MM.1S (cell line): ENCODE data around the gene CLEC3B.

Source experiments
- DNase-seq: peaks from one replicate; pipeline ENCODE4 v3.0.0-alpha.2; 2015
- H2AFZ ChIP-seq: fragments of 300-600 bp; sonication (generic); 2 replicates; pipeline ENCODE4 v1.6.0; 2016; ENCODE audit warnings: antibody characterized with exemption, low read length
- H3F3A ChIP-seq: fragments of 300-600 bp; sonication (generic); 2 replicates; pipeline ENCODE4 v1.6.1; 2016; ENCODE audit warnings: mild to moderate bottlenecking, antibody characterized with exemption, low read length, moderate library complexity, mixed read lengths; ENCODE audit not compliant: insufficient read depth
- H3K27ac ChIP-seq: fragments of 300-600 bp; sonication (generic); 2 replicates; pipeline ENCODE4 v1.5.1; 2016; ENCODE audit warnings: mild to moderate bottlenecking, low read length
- H3K27me3 ChIP-seq: fragments of 300-600 bp; sonication (generic); replicated peaks from 2 replicates; pipeline ENCODE4 v1.6.0; 2016; ENCODE audit warnings: low read length; ENCODE audit not compliant: insufficient read depth
- H3K36me3 ChIP-seq: fragments of 300-600 bp; sonication (generic); replicated peaks from 2 replicates; pipeline ENCODE4 v1.6.1; 2016; ENCODE audit warnings: mild to moderate bottlenecking, low read length, mixed read lengths; ENCODE audit not compliant: insufficient read depth
- H3K4me1 ChIP-seq: fragments of 300-600 bp; sonication (generic); 2 replicates; pipeline ENCODE4 v1.6.1; 2016; ENCODE audit warnings: low read length, mixed read lengths
- H3K4me2 ChIP-seq: fragments of 300-600 bp; sonication (generic); 2 replicates; pipeline ENCODE4 v1.6.0; 2016; ENCODE audit warnings: low read depth, low read length
- H3K4me3 ChIP-seq: fragments of 300-600 bp; sonication (generic); 2 replicates; pipeline ENCODE4 v1.5.1; 2016; ENCODE audit warnings: low read length, mixed read lengths
- H3K79me2 ChIP-seq: fragments of 300-600 bp; sonication (generic); 2 replicates; pipeline ENCODE4 v1.6.1; 2016; ENCODE audit warnings: mixed run types, low read length, mixed read lengths
- H3K9ac ChIP-seq: fragments of 300-600 bp; sonication (generic); 2 replicates; pipeline ENCODE4 v1.6.1; 2016; ENCODE audit warnings: low read length, mixed read lengths
- H3K9me2 ChIP-seq: fragments of 300-600 bp; sonication (generic); replicated peaks from 2 replicates; pipeline ENCODE4 v1.6.1; 2016; ENCODE audit warnings: mild to moderate bottlenecking, low read length, mixed read lengths; ENCODE audit not compliant: insufficient read depth
- H3K9me3 ChIP-seq: fragments of 300-600 bp; sonication (generic); replicated peaks from 2 replicates; pipeline ENCODE4 v1.6.1; 2016; ENCODE audit warnings: mild to moderate bottlenecking, low read length, mixed read lengths; ENCODE audit not compliant: insufficient read depth
- H4K20me1 ChIP-seq: fragments of 300-600 bp; sonication (generic); 2 replicates; pipeline ENCODE4 v1.6.1; 2016; ENCODE audit warnings: mild to moderate bottlenecking, low read length, moderate library complexity, mixed read lengths; ENCODE audit not compliant: insufficient read depth
- EZH2 ChIP-seq: fragments of 300-600 bp; sonication (generic); optimal IDR thresholded peaks from 2 replicates; pipeline ENCODE3; 2017; ENCODE audit warnings: low read depth, mild to moderate bottlenecking, antibody characterized with exemption, low read length, mixed read lengths
- EZH2phosphoT487 ChIP-seq: fragments of 300-600 bp; sonication (generic); IDR thresholded peaks from 2 replicates; pipeline ENCODE4 v1.6.1; 2018; ENCODE audit warnings: antibody characterized with exemption, low read length
- TF ChIP-seq, protein P1 (sequence below): fragments of 300-600 bp; sonication (generic); IDR thresholded peaks from 2 replicates; pipeline ENCODE4 v1.5.1; 2016; ENCODE audit warnings: antibody characterized with exemption, low read length, mixed read lengths

Gene CLEC3B

DNA sequence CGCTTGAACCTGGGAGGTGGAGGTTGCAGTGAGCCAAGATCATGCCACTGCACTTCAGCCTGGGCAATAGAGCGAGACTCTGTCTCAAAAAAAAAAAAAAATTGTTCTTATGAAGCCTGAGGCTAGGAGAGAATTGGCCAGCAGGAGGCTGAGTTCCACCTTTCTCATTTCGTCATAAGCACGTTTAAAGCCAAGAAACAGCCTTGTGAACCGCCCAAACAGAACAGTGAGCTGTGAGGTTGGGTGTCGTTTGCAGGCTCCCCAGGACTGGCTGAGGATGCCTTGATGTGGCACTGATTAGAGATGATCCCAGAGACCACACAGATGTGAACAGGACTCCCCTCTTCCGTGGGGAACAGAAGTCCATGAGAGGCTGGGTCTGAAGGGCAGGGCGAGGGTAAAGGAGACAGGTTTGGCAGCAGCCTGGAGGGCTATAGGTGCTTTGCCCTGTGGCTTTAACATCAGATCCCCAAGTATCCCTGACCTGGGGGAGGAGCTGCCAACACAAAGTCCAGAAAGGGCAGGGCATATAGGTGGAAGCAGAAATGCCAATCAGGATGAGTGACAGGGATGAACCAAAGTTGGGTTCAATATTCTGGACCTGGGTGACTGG lies 52.9 kb downstream of the CLEC3B start:
- H3K4me1 ChIP-seq = no peaks in the 10 kb centered on the region
- no peaks in the 10 kb centered on the region for H3K9me2 ChIP-seq
- no peak for DNase-seq
- no peaks in the 10 kb centered on the region for H4K20me1 ChIP-seq
- no peak overlapping the region for H3K9ac ChIP-seq
- TF ChIP-seq EZH2 = no peak
- no peak for TF ChIP-seq EZH2phosphoT487
- TF ChIP-seq, protein P1, sequence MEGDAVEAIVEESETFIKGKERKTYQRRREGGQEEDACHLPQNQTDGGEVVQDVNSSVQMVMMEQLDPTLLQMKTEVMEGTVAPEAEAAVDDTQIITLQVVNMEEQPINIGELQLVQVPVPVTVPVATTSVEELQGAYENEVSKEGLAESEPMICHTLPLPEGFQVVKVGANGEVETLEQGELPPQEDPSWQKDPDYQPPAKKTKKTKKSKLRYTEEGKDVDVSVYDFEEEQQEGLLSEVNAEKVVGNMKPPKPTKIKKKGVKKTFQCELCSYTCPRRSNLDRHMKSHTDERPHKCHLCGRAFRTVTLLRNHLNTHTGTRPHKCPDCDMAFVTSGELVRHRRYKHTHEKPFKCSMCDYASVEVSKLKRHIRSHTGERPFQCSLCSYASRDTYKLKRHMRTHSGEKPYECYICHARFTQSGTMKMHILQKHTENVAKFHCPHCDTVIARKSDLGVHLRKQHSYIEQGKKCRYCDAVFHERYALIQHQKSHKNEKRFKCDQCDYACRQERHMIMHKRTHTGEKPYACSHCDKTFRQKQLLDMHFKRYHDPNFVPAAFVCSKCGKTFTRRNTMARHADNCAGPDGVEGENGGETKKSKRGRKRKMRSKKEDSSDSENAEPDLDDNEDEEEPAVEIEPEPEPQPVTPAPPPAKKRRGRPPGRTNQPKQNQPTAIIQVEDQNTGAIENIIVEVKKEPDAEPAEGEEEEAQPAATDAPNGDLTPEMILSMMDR = no peak
- no peaks in the 10 kb centered on the region for H3K36me3 ChIP-seq
- H3K27me3 ChIP-seq = no peaks in the 10 kb centered on the region
- no peak overlapping the region for H3K27ac ChIP-seq
- H3F3A ChIP-seq = no peaks in the 10 kb centered on the region
- H3K4me2 ChIP-seq = no peak overlapping the region
- no peaks in the 10 kb centered on the region for H3K9me3 ChIP-seq
- no peak overlapping the region for H2AFZ ChIP-seq
- H3K79me2 ChIP-seq = no peaks in the 10 kb centered on the region
- no peak overlapping the region for H3K4me3 ChIP-seq

GRCh38 chr3:45079715-45080114 lies 53.6 kb downstream of the CLEC3B start:
- Histone ChIP-seq H3K4me3 (no peak overlapping the region), H3K4me2 (no peak overlapping the region), H3K9ac (no peak overlapping the region), H3K4me1 (no peaks in the 10 kb centered on the region), H3K27me3 (no peaks in the 10 kb centered on the region), H3K9me2 (no peaks in the 10 kb centered on the region), H3K36me3 (no peaks in the 10 kb centered on the region), H3F3A (no peaks in the 10 kb centered on the region), H2AFZ (no peak overlapping the region), H4K20me1 (no peaks in the 10 kb centered on the region), H3K27ac (no peak overlapping the region), H3K9me3 (no peaks in the 10 kb centered on the region), H3K79me2 (no peaks in the 10 kb centered on the region)
- TF ChIP-seq EZH2 (no peak), EZH2phosphoT487 (no peak)
- TF ChIP-seq, protein P1 = no peak
- no peak for DNase-seq

DNA sequence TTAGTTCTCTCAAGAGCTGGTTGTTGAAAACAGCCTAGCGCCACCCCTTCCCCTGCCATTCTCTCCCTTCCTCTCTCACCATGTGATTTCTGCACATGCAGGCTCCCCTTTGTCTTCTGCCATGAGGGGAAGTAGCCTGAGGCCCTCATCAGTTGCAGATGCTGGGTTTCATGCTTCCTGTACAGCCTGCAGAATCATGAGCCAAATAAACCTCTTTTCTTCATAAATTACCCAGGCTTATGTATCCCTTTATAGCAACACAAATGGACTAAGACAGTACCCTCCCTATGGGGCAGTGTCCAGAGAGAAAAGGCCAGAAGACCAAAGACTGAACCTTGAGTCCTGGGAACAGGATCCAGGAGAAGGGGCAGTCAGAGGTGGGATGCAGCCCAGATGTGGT lies 54.7 kb downstream of the CLEC3B start:
- Histone ChIP-seq H3K9ac (no peak overlapping the region), H3F3A (no peaks in the 10 kb centered on the region), H3K27ac (no peak overlapping the region), H3K4me3 (no peak overlapping the region), H3K9me3 (no peaks in the 10 kb centered on the region), H3K79me2 (no peaks in the 10 kb centered on the region), H2AFZ (no peak overlapping the region), H3K9me2 (no peaks in the 10 kb centered on the region), H3K4me2 (no peak overlapping the region), H3K27me3 (no peaks in the 10 kb centered on the region), H3K4me1 (no peaks in the 10 kb centered on the region), H3K36me3 (no peaks in the 10 kb centered on the region), H4K20me1 (no peaks in the 10 kb centered on the region)
- TF ChIP-seq, protein P1 = no peak
- TF ChIP-seq EZH2 (no peak), EZH2phosphoT487 (no peak)
- DNase-seq = no peak
